H1 (cell line): ENCODE measurements around the gene FMC1. TPM values are rescaled to one million over a fixed set of nuclear protein-coding genes. Genes with fewer than 3 reads are reported as not detected.

Experiments used
- ATF3 ChIP-seq: IDR thresholded peaks from 2 replicates; pipeline ENCODE4 v1.6.1; 2011; ENCODE audit warnings: low read depth, mild to moderate bottlenecking, low read length; ENCODE audit not compliant: insufficient read depth
- RAD21 ChIP-seq, 2 experiments: IDR thresholded peaks in 1 of 2; conservative IDR thresholded peaks in 1 of 2; 2 replicates each; pipeline ENCODE4 v1.6.1; 2011; ENCODE audit warnings: low read depth in 2 of 2, low read length in 2 of 2, improper control_type of control experiment in 1 of 2, inconsistent platforms in 1 of 2, mild to moderate bottlenecking in 1 of 2, moderate library complexity in 1 of 2
- RNF2 ChIP-seq: fragments of 200-900, 300-1000 bp; sonication (generic); IDR thresholded peaks from 2 replicates; pipeline ENCODE4 v1.7.1; 2016; ENCODE audit warnings: borderline replicate concordance, low read depth, mild to moderate bottlenecking, antibody characterized with exemption, low read length; ENCODE audit not compliant: poor library complexity, severe bottlenecking; ENCODE audit errors: missing control alignments
- SAP30 ChIP-seq: fragments of 300-600 bp; sonication (generic); IDR thresholded peaks from 2 replicates; pipeline ENCODE4 v1.7.1; 2012; ENCODE audit warnings: low read length, moderate library complexity, mild to moderate bottlenecking, inconsistent platforms; ENCODE audit not compliant: insufficient read depth, insufficient replicate concordance
- SIN3A ChIP-seq, 2 experiments: IDR thresholded peaks in 1 of 2; conservative IDR thresholded peaks in 1 of 2; 2 replicates each; pipeline ENCODE4 v1.6.1; 2011 to 2012; ENCODE audit warnings: low read length in 2 of 2, improper control_type of control experiment in 1 of 2, low read depth in 1 of 2, mild to moderate bottlenecking in 1 of 2
- polyA plus RNA-seq, 7 experiments: library from polyadenylated mRNA; depleted of rRNA in 3 of 7; stranded (reverse) in 5 of 7; unstranded in 2 of 7; fragments of >200 nt in 5 of 7; fragments of 200-250 nt in 2 of 7; gene quantifications; 1 replicate in 5 of 7; 2 replicates in 1 of 7; 4 replicates in 1 of 7; pipeline versions ENCODE4 v1.2.1 to v1.2.3, GENCODE V29; 2011 to 2013; ENCODE audit warnings: missing spikeins in 2 of 7, mixed read lengths in 2 of 7
- total RNA-seq: library from RNA; stranded (reverse); fragmentation: NEBNext Ultra II Directional; extraction: Animal tissue kit (Norgen Biotek cat#: 25700); gene quantifications from 2 replicates; pipeline ENCODE4 v1.2.1, GENCODE V29; 2021

The FMC1 gene
- total and polyA plus RNA-seq, 2 of the 8 experiments (the other 6 are each of a cell fraction or from before 2014, with no cell fraction given): 15.8 to 28.4 TPM

GRCh38 chr7:139387594-139387993, 46.5 kb downstream of the FMC1 start (continued):
- TF ChIP-seq SIN3A (conservative IDR thresholded peaks at IDR 0.05 in 1 of 2, IDR thresholded peaks at IDR 0.05 in 1 of 2; ENCODE audit: low read depth in 1 of 2, low read length in 2 of 2) (no peak), RAD21 (IDR thresholded peaks at IDR 0.05 in 1 of 2, conservative IDR thresholded peaks at IDR 0.05 in 1 of 2; ENCODE audit: low read depth in 2 of 2, low read length in 2 of 2) (no peak), ATF3 (no peak), SAP30 (no peak), RNF2 (no peak)
